Measurements from ENCODE around the gene MOCOS.

GRCh38 chr18:36200354-36200771 lies 13.1 kb downstream of the MOCOS start:
- TF ChIP-seq CTCF (IDR thresholded peaks at IDR 0.05) (no peak), POLR2A (IDR thresholded peaks at IDR 0.05) (no peak)
